Esophagus muscularis mucosa (tissue), 4 donors: ENCODE data around the gene UST. TPM values are rescaled to one million over a fixed set of nuclear protein-coding genes. Genes with fewer than 3 reads are reported as not detected.

Experiments
- DNase-seq: peaks from one replicate; pipeline ENCODE4 v3.0.0-alpha.2; 2017; ENCODE audit errors: extremely low spot score
- H3K27ac ChIP-seq, 4 donors: fragments of 200-600 bp; sonication (generic); replicated peaks in 1 of 4; 1 replicate in 3 of 4; 2 replicates in 1 of 4; pipeline ENCODE4 v1.5.1; 2016 to 2019; ENCODE audit warnings: mild to moderate bottlenecking in 1 of 4
- H3K27me3 ChIP-seq, 4 donors: fragments of 200-600 bp; sonication (generic); one replicate each; pipeline versions ENCODE4 v1.5.1 to v1.6.0; 2016 to 2019
- H3K36me3 ChIP-seq, 4 donors: fragments of 200-600 bp; sonication (generic); one replicate each; pipeline ENCODE4 v1.5.1; 2016 to 2019
- H3K4me1 ChIP-seq, 4 donors: fragments of 200-600 bp; sonication (generic); one replicate each; pipeline ENCODE4 v1.5.1; 2016 to 2019
- H3K4me3 ChIP-seq, 4 donors: fragments of 200-600 bp; sonication (generic); 1 replicate in 2 of 4; 2 replicates in 2 of 4; pipeline ENCODE4 v1.5.1; 2016 to 2019; ENCODE audit warnings: mild to moderate bottlenecking in 4 of 4, moderate library complexity in 1 of 4
- H3K9me3 ChIP-seq, 4 donors: fragments of 200-600 bp; sonication (generic); 1 replicate in 3 of 4; 2 replicates in 1 of 4; pipeline ENCODE4 v1.5.1; 2016 to 2019
- EP300 ChIP-seq: sonication (generic); formaldehyde crosslinking; IDR thresholded peaks from one replicate; pipeline ENCODE4 v1.6.1; 2017; ENCODE audit warnings: antibody characterized with exemption
- POLR2A ChIP-seq: fragments of 450-650 bp; IDR thresholded peaks from one replicate; pipeline ENCODE4 v1.6.1; 2017; ENCODE audit warnings: antibody characterized with exemption, moderate library complexity, mild to moderate bottlenecking, low read depth
- POLR2AphosphoS5 ChIP-seq, 2 donors: sonication (generic); formaldehyde crosslinking; IDR thresholded peaks; one replicate each; pipeline ENCODE4 v1.6.1; 2017; ENCODE audit warnings: antibody characterized with exemption in 2 of 2
- WGBS: methylation state at CpG from one replicate; pipeline ENCODE4 v1.1.5; 2018; 5-methylcytosine and 5-hydroxymethylcytosine counted together
- intact Hi-C: fragments of 100-400 bp; cut with DNase I; formaldehyde crosslinking; loops from one replicate; pipeline ENCODE4 v1.15.1; 2023
- total RNA-seq, 4 donors: library from RNA; depleted of rRNA; stranded (reverse); fragments of >200 nt; gene quantifications; one replicate each; pipeline versions ENCODE4 v1.1.0 to v1.2.1, GENCODE V29; 2016
- TF ChIP-seq, protein P1 (sequence below), 3 experiments: fragments of 200-600 bp in 2 of 3; fragments of 450-650 bp in 1 of 3; sonication (generic) in 2 of 3; IDR thresholded peaks; one replicate each; pipeline ENCODE4 v1.5.1; 2017 to 2019; ENCODE audit warnings: antibody characterized with exemption in 3 of 3, mild to moderate bottlenecking in 2 of 3, moderate library complexity in 1 of 3

The UST gene
- total RNA-seq, 4 donors from 2014 or later, result 29.1 to 46.3 (median 32.4) TPM

DNA sequence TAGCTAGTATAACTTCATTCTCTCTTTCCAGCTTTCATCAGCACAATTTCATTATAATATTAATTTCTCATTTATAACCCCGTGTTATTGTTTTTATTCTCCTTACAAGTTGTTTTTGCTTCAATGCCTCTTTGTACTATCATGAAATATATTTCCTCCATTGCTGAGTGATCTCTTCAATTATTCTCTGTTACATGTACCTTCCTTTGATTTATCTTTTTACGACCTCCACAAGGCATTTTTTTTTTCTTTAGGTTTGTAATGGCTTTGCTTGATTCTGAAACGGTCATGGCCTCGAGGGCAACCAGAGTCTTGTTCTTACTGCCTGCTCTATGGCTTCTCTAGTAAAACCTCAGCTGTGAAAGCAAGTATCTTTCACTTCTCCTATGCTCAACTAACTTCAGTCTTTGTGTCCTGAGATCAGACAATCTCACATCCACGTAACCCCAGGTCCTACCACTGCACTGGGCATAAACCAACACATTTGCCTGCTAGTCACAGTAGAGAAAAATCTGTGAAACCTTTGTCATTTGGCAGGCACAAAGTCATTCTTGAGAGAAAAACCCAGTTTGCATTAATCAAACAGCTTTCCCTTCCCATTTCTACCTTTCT is 119.9 kb downstream of the UST start:
- 84% methylated on average over 5 of the region's 5 CpGs for WGBS

DNA sequence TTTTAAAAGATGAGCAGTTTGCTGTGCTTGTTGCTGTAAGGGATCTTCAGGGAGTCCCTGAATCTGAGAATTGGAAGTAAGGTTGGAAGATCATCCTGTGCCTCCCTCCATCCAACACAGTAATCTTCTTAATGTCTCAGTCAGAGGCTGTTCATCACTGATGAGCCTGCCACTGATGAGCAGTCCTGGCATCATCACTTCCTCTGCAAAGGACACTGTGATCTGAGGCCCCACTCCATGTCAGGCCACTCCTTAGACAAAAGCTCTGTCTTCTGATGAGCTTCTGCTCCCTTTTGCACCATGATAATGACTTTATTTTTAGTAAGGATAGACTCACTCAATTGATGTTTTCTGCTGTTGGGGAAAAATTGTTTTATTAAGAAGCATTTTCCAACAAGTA is 121.0 kb downstream of the UST start:
- intact Hi-C loops, result no loop called here
- Histone ChIP-seq H3K4me1 (peaks cover 8 to 47% (median 35%) of the 10 kb centered on the region in 4 donors), H3K4me3 (no peak overlapping the region), H3K27ac (peak overlapping the region in 3 of 4 donors; percentile 17 to 34 (median 33)), H3K9me3 (no peaks in the 10 kb centered on the region), H3K27me3 (no peaks in the 10 kb centered on the region), H3K36me3 (no peaks in the 10 kb centered on the region)
- TF ChIP-seq EP300 (no peak), POLR2A (no peak), POLR2AphosphoS5 (IDR thresholded peaks at IDR 0.05) (no peak)
- TF ChIP-seq, protein P1, sequence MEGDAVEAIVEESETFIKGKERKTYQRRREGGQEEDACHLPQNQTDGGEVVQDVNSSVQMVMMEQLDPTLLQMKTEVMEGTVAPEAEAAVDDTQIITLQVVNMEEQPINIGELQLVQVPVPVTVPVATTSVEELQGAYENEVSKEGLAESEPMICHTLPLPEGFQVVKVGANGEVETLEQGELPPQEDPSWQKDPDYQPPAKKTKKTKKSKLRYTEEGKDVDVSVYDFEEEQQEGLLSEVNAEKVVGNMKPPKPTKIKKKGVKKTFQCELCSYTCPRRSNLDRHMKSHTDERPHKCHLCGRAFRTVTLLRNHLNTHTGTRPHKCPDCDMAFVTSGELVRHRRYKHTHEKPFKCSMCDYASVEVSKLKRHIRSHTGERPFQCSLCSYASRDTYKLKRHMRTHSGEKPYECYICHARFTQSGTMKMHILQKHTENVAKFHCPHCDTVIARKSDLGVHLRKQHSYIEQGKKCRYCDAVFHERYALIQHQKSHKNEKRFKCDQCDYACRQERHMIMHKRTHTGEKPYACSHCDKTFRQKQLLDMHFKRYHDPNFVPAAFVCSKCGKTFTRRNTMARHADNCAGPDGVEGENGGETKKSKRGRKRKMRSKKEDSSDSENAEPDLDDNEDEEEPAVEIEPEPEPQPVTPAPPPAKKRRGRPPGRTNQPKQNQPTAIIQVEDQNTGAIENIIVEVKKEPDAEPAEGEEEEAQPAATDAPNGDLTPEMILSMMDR (IDR thresholded peaks at IDR 0.05), result no peak
- DNase-seq, result no peak

More for the DNA sequence above, 119.9 kb downstream of the UST start:
- no peaks in the 10 kb centered on the region for H3K27me3 ChIP-seq
- TF ChIP-seq EP300 (no peak), POLR2A (no peak), POLR2AphosphoS5 (IDR thresholded peaks at IDR 0.05) (no peak)
- TF ChIP-seq, protein P1 (IDR thresholded peaks at IDR 0.05), result no peak
- no peaks in the 10 kb centered on the region for H3K36me3 ChIP-seq
- intact Hi-C loops, result no loop called here
- DNase-seq, result no peak
- H3K27ac ChIP-seq, result no peak overlapping the region
- no peak overlapping the region for H3K4me3 ChIP-seq
- H3K9me3 ChIP-seq, result no peaks in the 10 kb centered on the region
- peaks cover 8 to 47% (median 35%) of the 10 kb centered on the region in 4 donors for H3K4me1 ChIP-seq

DNA sequence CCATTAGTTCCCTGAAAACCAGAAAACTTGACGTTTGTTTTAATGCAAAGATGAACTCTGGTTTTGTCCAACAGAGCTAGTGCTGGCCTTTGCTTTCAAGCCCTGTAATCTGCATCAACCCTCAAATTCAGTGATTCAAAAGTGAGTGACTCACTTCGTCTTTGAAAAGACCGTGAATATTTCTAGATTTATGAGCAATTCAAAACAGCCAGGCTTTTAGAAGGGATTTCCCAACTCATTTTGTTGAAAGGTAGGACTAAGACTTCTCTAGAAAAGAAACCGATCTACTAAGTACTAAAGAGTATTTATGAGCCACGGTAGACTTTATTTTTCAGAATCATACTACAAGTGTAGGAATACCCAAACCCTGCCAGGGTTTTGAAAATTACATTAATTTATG is 121.5 kb downstream of the UST start:
- intact Hi-C loops, result no loop called here
- Histone ChIP-seq H3K36me3 (no peaks in the 10 kb centered on the region), H3K9me3 (no peaks in the 10 kb centered on the region), H3K4me1 (peaks cover 8 to 48% (median 36%) of the 10 kb centered on the region in 4 donors), H3K27ac (peak overlapping the region in 2 of 4 donors; percentile 33 to 45), H3K4me3 (no peak overlapping the region), H3K27me3 (no peaks in the 10 kb centered on the region)
- TF ChIP-seq EP300, result no peak
- TF ChIP-seq, protein P1 (IDR thresholded peaks at IDR 0.05), result no peak
- no peak for TF ChIP-seq POLR2AphosphoS5 (IDR thresholded peaks at IDR 0.05)
- TF ChIP-seq POLR2A, result no peak
- WGBS, result 60% methylated on average over 5 of the region's 5 CpGs
- DNase-seq, result no peak

DNA sequence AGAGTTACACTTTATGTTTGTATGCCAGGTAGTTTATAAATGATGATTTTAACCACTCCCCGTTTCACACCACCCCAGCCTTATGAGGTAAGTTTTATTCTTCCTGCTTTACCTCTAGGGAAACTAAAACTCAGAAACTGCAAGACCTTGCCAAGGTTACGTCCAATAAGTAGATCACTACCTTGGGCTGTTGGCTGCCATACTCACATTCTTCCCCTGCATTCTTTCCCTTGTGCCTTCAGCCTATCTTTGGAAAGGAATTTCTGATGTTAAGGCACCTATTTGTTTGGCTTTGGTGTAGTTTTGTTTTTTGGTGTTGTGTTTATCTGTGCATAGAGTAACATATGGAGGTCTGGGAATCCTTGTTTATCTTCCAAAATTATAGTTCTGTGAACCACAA is 122.1 kb downstream of the UST start:
- WGBS, result 56% methylated on average over 2 of the region's 2 CpGs
- peak overlapping the region in 3 of 4 donors; percentile 39 to 45 (median 44) for H3K27ac ChIP-seq
- TF ChIP-seq POLR2AphosphoS5 (IDR thresholded peaks at IDR 0.05) (no peak), EP300 (no peak), POLR2A (no peak)
- TF ChIP-seq, protein P1 (IDR thresholded peaks at IDR 0.05), result no peak
- no peaks in the 10 kb centered on the region for H3K27me3 ChIP-seq
- H3K36me3 ChIP-seq, result no peaks in the 10 kb centered on the region
- DNase-seq, result no peak
- no peaks in the 10 kb centered on the region for H3K9me3 ChIP-seq
- H3K4me1 ChIP-seq, result peaks cover 11 to 50% (median 41%) of the 10 kb centered on the region in 4 donors
- intact Hi-C loops, result no loop called here
- H3K4me3 ChIP-seq, result no peak overlapping the region

DNA sequence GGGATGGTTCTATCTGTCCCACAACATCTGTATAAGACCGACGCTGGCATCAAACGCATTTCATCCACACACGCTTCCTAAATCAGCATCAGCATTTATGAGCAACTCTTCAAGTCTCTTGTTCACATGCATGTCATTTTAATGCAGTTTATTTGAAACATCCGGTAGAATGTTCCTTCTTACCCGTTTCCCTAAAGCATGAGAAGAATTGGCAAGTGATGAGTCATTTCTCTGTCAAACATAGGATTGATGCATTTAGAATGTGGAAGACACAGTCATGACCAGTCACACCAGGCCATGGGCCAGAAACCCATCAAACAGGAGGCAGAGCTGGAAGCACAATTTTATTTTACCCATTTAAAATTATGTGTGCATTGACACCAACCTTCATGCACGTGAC is 122.8 kb downstream of the UST start:
- H3K9me3 ChIP-seq, result no peaks in the 10 kb centered on the region
- H3K4me1 ChIP-seq, result peaks cover 18 to 55% (median 48%) of the 10 kb centered on the region in 4 donors
- no peaks in the 10 kb centered on the region for H3K27me3 ChIP-seq
- peak overlapping the region in 3 of 4 donors; percentile 39 to 45 (median 44) for H3K27ac ChIP-seq
- no peak overlapping the region for H3K4me3 ChIP-seq
- TF ChIP-seq POLR2A, result no peak
- TF ChIP-seq POLR2AphosphoS5 (IDR thresholded peaks at IDR 0.05), result peak in 1 of 2 donors; percentile 63
- 63% methylated on average over 7 of the region's 7 CpGs for WGBS
- intact Hi-C loops, result no loop called here
- no peak for DNase-seq
- H3K36me3 ChIP-seq, result no peaks in the 10 kb centered on the region
